HepG2 (cell line): ENCODE results near the gene SNAPIN. TPM values are rescaled to one million over a fixed set of nuclear protein-coding genes. Genes with fewer than 3 reads are reported as not detected.
A peak's percentile ranks its signal among the peaks of the same experiment; 100 is the strongest.

Source experiments
- ATAC-seq: fragments of 200-7000 bp; cut with Tn5 transposase; 3 replicates; pipeline ENCODE4 v1.9.1; 2020; ENCODE audit warnings: mild to moderate bottlenecking, moderate library complexity
- BruUV-seq: library from RNA; stranded (reverse); fragments of 400-500 nt; replicated peaks from 2 replicates; lab custom pipeline; 2021; lab: Mats Ljungman, UMichigan
- CTCF ChIA-PET: fragments of 300-600 bp; formaldehyde crosslinking; extraction: SDS; loops from one replicate; lab custom pipeline; 2021; ENCODE audit warnings: low total read pairs, inconsistent platforms, low intra/inter-chr PET ratio; lab: Yijun Ruan, JAX
- POLR2A ChIA-PET: fragments of 350-600 bp; sonication (Branson Sonifier 250); formaldehyde crosslinking; loops from one replicate; lab custom pipeline; 2020; ENCODE audit warnings: antibody characterized with exemption, inconsistent platforms; lab: Yijun Ruan, JAX
- DNase-seq: peaks from one replicate; pipeline ENCODE4 v3.0.0-alpha.2; 2015; ENCODE audit warnings: low spot score
- FAIRE-seq: peaks from 3 replicates; lab custom pipeline; 2011; peaks lifted over from hg19 to GRCh38; lab: Jason Lieb, UNC
- H2AFZ ChIP-seq: one replicate; pipeline ENCODE4 v1.6.1; 2011; ENCODE audit warnings: low read length, inconsistent platforms
- H3K27ac ChIP-seq: fragments of 300-600 bp; 3 replicates; pipeline ENCODE4 v1.8.0; 2011; ENCODE audit warnings: mixed run types, mild to moderate bottlenecking, mixed read lengths, low read length, inconsistent platforms; ENCODE audit not compliant: insufficient read depth; ENCODE audit errors: extremely low read length
- H3K27me3 ChIP-seq, 2 experiments: fragments of 200-600 bp in 1 of 2; 2 replicates in 1 of 2; 3 replicates in 1 of 2; pipeline versions ENCODE4 v1.6.0 to v1.8.0; 2011; ENCODE audit warnings: low read length in 2 of 2, mild to moderate bottlenecking in 2 of 2, moderate library complexity in 2 of 2, inconsistent platforms in 1 of 2; ENCODE audit not compliant: insufficient read depth in 2 of 2, control insufficient read depth in 1 of 2
- H3K36me3 ChIP-seq, 2 experiments: fragments of 200-600 bp in 1 of 2; replicated peaks in 1 of 2; 2 replicates in 1 of 2; 3 replicates in 1 of 2; pipeline versions ENCODE4 v1.5.1 to v1.8.0; 2011; ENCODE audit warnings: low read length in 2 of 2, inconsistent platforms in 1 of 2; ENCODE audit not compliant: insufficient read depth in 2 of 2, control insufficient read depth in 1 of 2
- H3K4me1 ChIP-seq: 2 replicates; pipeline ENCODE4 v1.5.1; 2012; ENCODE audit warnings: low read length, inconsistent platforms; ENCODE audit not compliant: insufficient read depth
- H3K4me2 ChIP-seq: 2 replicates; pipeline ENCODE4 v1.6.0; 2011; ENCODE audit warnings: low read depth, low read length, inconsistent platforms
- H3K4me3 ChIP-seq, 3 experiments: fragments of 200-600 bp in 1 of 3; sonication (generic), shearing (Covaris generic) in 1 of 3; replicated peaks in 1 of 3; 2 replicates each; pipeline ENCODE4 v1.5.1; 2011 to 2016; ENCODE audit warnings: low read length in 3 of 3, inconsistent platforms in 2 of 3, low read depth in 2 of 3, mild to moderate bottlenecking in 2 of 3, control low read depth in 1 of 3, mixed read lengths in 1 of 3; ENCODE audit not compliant: insufficient read depth in 1 of 3
- H3K79me2 ChIP-seq: one replicate; pipeline ENCODE4 v1.6.1; 2011; ENCODE audit warnings: low read length, inconsistent platforms; ENCODE audit not compliant: insufficient read depth
- H3K9ac ChIP-seq: 2 replicates; pipeline ENCODE4 v1.6.0; 2011; ENCODE audit warnings: mild to moderate bottlenecking, low read depth, low read length, inconsistent platforms; ENCODE audit not compliant: insufficient read depth
- H3K9me3 ChIP-seq: 2 replicates; pipeline ENCODE4 v1.5.1; 2012; ENCODE audit warnings: mild to moderate bottlenecking, low read length
- H4K20me1 ChIP-seq: 2 replicates; pipeline ENCODE4 v1.6.0; 2011; ENCODE audit warnings: inconsistent platforms, mild to moderate bottlenecking, low read length, moderate library complexity; ENCODE audit not compliant: insufficient read depth
- ZBTB21 ChIP-seq: sonication (generic); formaldehyde crosslinking; IDR thresholded peaks from 2 replicates; pipeline ENCODE4 v1.4.0; 2020; ENCODE audit warnings: missing genetic modification reagents
- ZNF510 ChIP-seq: sonication (generic); formaldehyde crosslinking; IDR thresholded peaks from 2 replicates; pipeline ENCODE4 v1.4.0; 2020; ENCODE audit warnings: low read depth, mild to moderate bottlenecking, missing genetic modification reagents
- ZNF788 ChIP-seq: sonication (generic); formaldehyde crosslinking; IDR thresholded peaks from 2 replicates; pipeline ENCODE4 v1.5.0; 2020; ENCODE audit warnings: mild to moderate bottlenecking, missing genetic modification reagents, borderline replicate concordance
- ZSCAN30 ChIP-seq: sonication (generic); formaldehyde crosslinking; IDR thresholded peaks from 2 replicates; pipeline ENCODE4 v1.5.0; 2020; ENCODE audit warnings: mild to moderate bottlenecking, missing genetic modification reagents
- WGBS: methylation state at CpG from one replicate; pipeline ENCODE4 v1.1.6; 2017; ENCODE audit warnings: low lambda C conversion rate; 5-methylcytosine and 5-hydroxymethylcytosine counted together
- in situ Hi-C: cut with HindIII; loops from 2 replicates; pipeline ENCODE4 v1.10.0; 2017; ENCODE audit warnings: low pct_unique_long_range_greater_than_20kb; ENCODE audit not compliant: extremely low pct_ligation_motif_present
- intact Hi-C: fragments of 100-400 bp; cut with micrococcal nuclease; formaldehyde crosslinking; loops from one replicate; pipeline ENCODE4 v1.10.0; 2022; ENCODE audit not compliant: unreplicated experiment
- polyA plus RNA-seq, 8 experiments: library from polyadenylated mRNA; depleted of rRNA in 3 of 8; stranded (reverse) in 7 of 8; unstranded in 1 of 8; fragments of >200 nt; fragmentation: Illumina TruSeq in 4 of 8; extraction: Trizol in 4 of 8; gene quantifications; 2 replicates each; pipeline versions ENCODE4 v1.2.1 to v1.2.3, GENCODE V29; 2011 to 2016; ENCODE audit warnings: low read depth in 4 of 8, missing spikeins in 1 of 8, mixed read lengths in 1 of 8; ENCODE audit not compliant: insufficient read depth in 1 of 8
- total RNA-seq, 5 experiments: library from RNA; depleted of rRNA; stranded (reverse); fragments of >200 nt; fragmentation: Illumina TruSeq; extraction: Trizol; gene quantifications; 2 replicates each; pipeline ENCODE4 v1.2.3, GENCODE V29; 2016; ENCODE audit warnings: low read depth in 1 of 5

SNAPIN gene
- total and polyA plus RNA-seq, 2 of the 13 experiments (the other 11 are each of a cell fraction or from before 2014, with no cell fraction given), result 23.9 to 25.7 TPM

GRCh38 chr1:153624965-153625611 is 33.4 kb upstream of the SNAPIN start:
- no peak overlapping the region for H3K4me3 ChIP-seq
- ATAC-seq (no peak), FAIRE-seq (no peak), DNase-seq (no peak)
- intact Hi-C loops, result loop anchor here (5.0 kb wide), 1 partner anchor 113 kb away; no protein-coding TSS in a partner anchor
- BruUV-seq, result no TSS peak
- peaks cover 2 to 3% of the 10 kb centered on the region in 2 experiments; a peak in 2 of 5 replicates for H3K36me3 ChIP-seq
- TF ChIP-seq ZSCAN30 (CRISPR knock-in tag) (no peak), ZNF510 (no peak)
- H2AFZ ChIP-seq, result no peak overlapping the region
- no peak overlapping the region for H3K4me2 ChIP-seq
- no peaks in the 10 kb centered on the region for H4K20me1 ChIP-seq
- H3K9me3 ChIP-seq, result no peaks in the 10 kb centered on the region
- H3K27me3 ChIP-seq, result no peaks in the 10 kb centered on the region
- no peak overlapping the region for H3K9ac ChIP-seq
- ChIA-PET POLR2A (interaction anchor here (15.2 kb wide), 1 partner anchor 14 kb away, joined by 390 read pairs; the partner anchor contains the start of genes S100A14 and S100A16), CTCF (no interaction called here)
- peaks cover 29% of the 10 kb centered on the region for H3K79me2 ChIP-seq
- WGBS, result 94% methylated on average over 10 of the region's 10 CpGs
- no peak overlapping the region for H3K27ac ChIP-seq
- in situ Hi-C loops, result loop anchor here (5.0 kb wide), 2 partner anchors 53 to 118 kb away; no protein-coding TSS in a partner anchor
- peaks cover 35% of the 10 kb centered on the region for H3K4me1 ChIP-seq

GRCh38 chr1:153626477-153626903 is 32.0 kb upstream of the SNAPIN start:
- Histone ChIP-seq H3K9ac (peak overlapping the region; percentile 78), H4K20me1 (no peaks in the 10 kb centered on the region), H3K36me3 (peaks cover 2 to 3% of the 10 kb centered on the region in 2 experiments; a peak in 2 of 5 replicates), H3K4me3 (peak overlapping the region; percentile 63 to 84 (median 74)), H2AFZ (no peak overlapping the region), H3K4me2 (peak overlapping the region; percentile 91), H3K27ac (peak overlapping the region; percentile 75), H3K4me1 (peaks cover 49% of the 10 kb centered on the region), H3K79me2 (peaks cover 34% of the 10 kb centered on the region), H3K27me3 (no peaks in the 10 kb centered on the region), H3K9me3 (no peaks in the 10 kb centered on the region)
- BruUV-seq, result no TSS peak
- ChIA-PET POLR2A (interaction anchor here (0.9 to 15.2 kb wide), 17 partner anchors 8 to 143 kb away, joined by 3 to 390 read pairs (median 8); partner anchors contain the start of genes INTS3, S100A14, S100A16 and S100A6), CTCF (interaction anchor here (2.0 kb wide), 1 partner anchor 54 kb away, joined by 18 read pairs; no protein-coding TSS in a partner anchor)
- no peak for ATAC-seq
- FAIRE-seq, result no peak
- intact Hi-C loops, result loop anchor here (2.0 to 5.0 kb wide), 2 partner anchors 18 to 114 kb away; no protein-coding TSS in a partner anchor
- no peak for DNase-seq
- WGBS, result no CpG with 5 or more reads among the region's 3 CpGs
- TF ChIP-seq ZBTB21 (CRISPR knock-in tag) (no peak), ZNF788 (CRISPR knock-in tag) (0 out of 2 replicates have a peak, but pooled peaks have one; percentile 24)
- in situ Hi-C loops, result loop anchor here (5.0 kb wide), 2 partner anchors 54 to 119 kb away; no protein-coding TSS in a partner anchor
